Activated CD8-positive, alpha-beta T cell treated with anti-CD3 and anti-CD28 coated beads for 36 hours (primary cell): Measurements from ENCODE around the gene KLF16. TPM values are rescaled to one million over a fixed set of nuclear protein-coding genes. Genes with fewer than 3 reads are reported as not detected.

ENCODE experiments used
- ATAC-seq: fragments of 200-7000 bp; cut with Tn5 transposase; one replicate; pipeline ENCODE4 v1.10.0; 2021; ENCODE audit warnings: mild to moderate bottlenecking, moderate library complexity
- CTCF ChIA-PET: fragments of 350-600 bp; sonication (Branson Sonifier 250); formaldehyde crosslinking; loops from one replicate; lab custom pipeline; 2021; ENCODE audit warnings: antibody characterized with exemption; lab: Charles Lee
- POLR2A ChIA-PET: fragments of 350-600 bp; sonication (Branson Sonifier 250); formaldehyde crosslinking; loops from one replicate; lab custom pipeline; 2021; ENCODE audit warnings: antibody characterized with exemption; lab: Charles Lee
- DNase-seq: peaks from one replicate; pipeline ENCODE4 v3.0.0-alpha.2; 2020
- H3K27ac Mint-ChIP-seq: one replicate; pipeline ENCODE4 v1.8.0; 2021; ENCODE audit warnings: mild to moderate bottlenecking, mixed read lengths
- H3K27me3 Mint-ChIP-seq: one replicate; pipeline ENCODE4 v1.8.0; 2021; ENCODE audit warnings: mixed read lengths
- H3K36me3 Mint-ChIP-seq: one replicate; pipeline ENCODE4 v1.8.0; 2021; ENCODE audit warnings: low read depth, mixed read lengths
- H3K4me1 Mint-ChIP-seq: one replicate; pipeline ENCODE4 v1.8.0; 2021; ENCODE audit warnings: low read depth, mixed read lengths
- H3K4me3 Mint-ChIP-seq: one replicate; pipeline ENCODE4 v1.8.0; 2021; ENCODE audit warnings: mild to moderate bottlenecking, moderate library complexity, mixed read lengths
- H3K9me3 Mint-ChIP-seq: one replicate; pipeline ENCODE4 v1.8.0; 2021; ENCODE audit warnings: mixed read lengths
- CTCF ChIP-seq: fragments of 200-600 bp; IDR thresholded peaks from one replicate; pipeline ENCODE4 v1.8.0; 2022; ENCODE audit warnings: antibody characterized with exemption, mild to moderate bottlenecking
- intact Hi-C: fragments of 100-400 bp; cut with micrococcal nuclease; formaldehyde crosslinking; loops from one replicate; pipeline ENCODE4 v1.10.0; 2022
- total RNA-seq, 2 experiments: library from RNA; stranded (reverse); gene quantifications; one replicate each; pipeline ENCODE4 v1.2.3, GENCODE V29; 2021

KLF16 gene
- total RNA-seq, 2 experiments from 2014 or later: 25.6 to 27.7 TPM

- Mint-ChIP-seq H3K27me3 (no peaks in the 10 kb centered on the region), H3K36me3 (peaks cover 2% of the 10 kb centered on the region), H3K4me3 (no peak overlapping the region), H3K27ac (no peak overlapping the region), H3K4me1 (peaks cover 23% of the 10 kb centered on the region), H3K9me3 (no peaks in the 10 kb centered on the region)
- ATAC-seq: no peak
- intact Hi-C loops: no loop called here
- POLR2A ChIA-PET: interaction anchor here (1.0 to 3.7 kb wide), 3 partner anchors 9 to 21 kb away, joined by 3 to 16 read pairs (median 3); no protein-coding TSS in a partner anchor
- DNase-seq: no peak
- CTCF ChIA-PET: interaction anchor here (0.8 to 3.8 kb wide), 9 partner anchors 9 to 424 kb away, joined by 3 to 57 read pairs (median 6); no protein-coding TSS in a partner anchor
- no peak for TF ChIP-seq CTCF
Measured at GRCh38 chr19:1837222-1837565, 26.2 kb downstream of the KLF16 start.

- TF ChIP-seq CTCF: no peak
- no peak for DNase-seq
- ATAC-seq: no peak
- Mint-ChIP-seq H3K4me3 (no peak overlapping the region), H3K36me3 (peaks cover 2% of the 10 kb centered on the region), H3K9me3 (no peaks in the 10 kb centered on the region), H3K27ac (no peak overlapping the region), H3K27me3 (no peaks in the 10 kb centered on the region), H3K4me1 (peaks cover 17% of the 10 kb centered on the region)
- POLR2A ChIA-PET: interaction anchor here (1.0 to 3.7 kb wide), 3 partner anchors 10 to 22 kb away, joined by 3 to 16 read pairs (median 3); no protein-coding TSS in a partner anchor
- CTCF ChIA-PET: interaction anchor here (1.9 to 3.8 kb wide), 5 partner anchors 9 to 38 kb away, joined by 6 to 57 read pairs (median 19); no protein-coding TSS in a partner anchor
- intact Hi-C loops: no loop called here
Measured at GRCh38 chr19:1836458-1837221, 26.7 kb downstream of the KLF16 start.

- peaks cover 1% of the 10 kb centered on the region for H3K36me3 Mint-ChIP-seq
- ATAC-seq (no peak), DNase-seq (no peak)
- no peaks in the 10 kb centered on the region for H3K27me3 Mint-ChIP-seq
- peaks cover 7% of the 10 kb centered on the region for H3K4me1 Mint-ChIP-seq
- CTCF ChIA-PET: no interaction called here
- no peak for TF ChIP-seq CTCF
- H3K4me3 Mint-ChIP-seq: no peak overlapping the region
- intact Hi-C loops: no loop called here
- no peak overlapping the region for H3K27ac Mint-ChIP-seq
- POLR2A ChIA-PET: no interaction called here
- H3K9me3 Mint-ChIP-seq: no peaks in the 10 kb centered on the region
Measured at GRCh38 chr19:1833540-1833939, 29.8 kb downstream of the KLF16 start.

GRCh38 chr19:1832046-1832663 is 31.2 kb downstream of the KLF16 start:
- H3K27ac Mint-ChIP-seq: no peak overlapping the region
- CTCF ChIA-PET: no interaction called here
- intact Hi-C loops: no loop called here
- H3K4me3 Mint-ChIP-seq: no peak overlapping the region
- POLR2A ChIA-PET: no interaction called here
- peaks cover 3% of the 10 kb centered on the region for H3K4me1 Mint-ChIP-seq
- no peaks in the 10 kb centered on the region for H3K9me3 Mint-ChIP-seq
- no peaks in the 10 kb centered on the region for H3K27me3 Mint-ChIP-seq
- ATAC-seq: no peak
- H3K36me3 Mint-ChIP-seq: peaks cover 1% of the 10 kb centered on the region
- DNase-seq: no peak
- no peak for TF ChIP-seq CTCF

GRCh38 chr19:1830978-1831377 is 32.4 kb downstream of the KLF16 start:
- CTCF ChIA-PET: interaction anchor here (1.1 kb wide), 1 partner anchor 37 kb away, joined by 4 read pairs; no protein-coding TSS in a partner anchor
- Mint-ChIP-seq H3K36me3 (peaks cover 3% of the 10 kb centered on the region), H3K4me3 (no peak overlapping the region), H3K27ac (no peak overlapping the region), H3K27me3 (no peaks in the 10 kb centered on the region), H3K4me1 (peaks cover 2% of the 10 kb centered on the region), H3K9me3 (no peaks in the 10 kb centered on the region)
- POLR2A ChIA-PET: interaction anchor here (0.7 to 1.0 kb wide), 2 partner anchors 8 to 12 kb away, joined by 3 read pairs; no protein-coding TSS in a partner anchor
- DNase-seq (no peak), ATAC-seq (no peak)
- TF ChIP-seq CTCF: no peak
- intact Hi-C loops: no loop called here
